ENCODE results near the gene PLD2.
"Not testable (repeated sequence)": the region's sequence is repeated elsewhere in the genome, so short reads cannot be mapped to it uniquely, and the experiment has no call there.

The PLD2 gene

DNA sequence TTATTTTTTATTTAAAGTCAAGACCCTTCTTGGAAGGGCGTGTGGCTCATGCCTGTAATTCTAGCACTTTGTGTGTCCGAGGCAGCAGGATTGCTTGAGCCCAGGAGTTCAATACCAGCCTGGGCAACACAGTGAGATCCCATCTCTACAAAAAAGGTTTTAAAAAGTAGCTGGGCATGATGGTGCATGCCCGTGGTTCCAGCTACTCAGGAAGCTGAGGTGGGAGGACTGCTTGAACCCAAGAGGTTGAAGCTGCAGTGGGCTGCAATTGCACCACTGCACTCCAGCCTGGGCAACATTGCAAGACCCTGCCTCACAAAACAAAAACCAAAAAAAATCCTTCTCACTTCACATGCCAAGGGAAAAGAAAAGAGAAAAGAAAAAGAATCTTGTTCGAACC lies 55.8 kb downstream of the PLD2 start:
- H3K27ac ChIP-seq (ENCODE audit: insufficient read depth, low read length, poor library complexity, severe bottlenecking), result no peak overlapping the region
- H3K36me3 ChIP-seq (ENCODE audit: control insufficient read depth, insufficient read depth, low read length), result peaks cover 8% of the 10 kb centered on the region
- H3K4me3 ChIP-seq (ENCODE audit: insufficient read depth, low read depth, low read length, poor library complexity, severe bottlenecking), result no peak overlapping the region
- no peaks in the 10 kb centered on the region for H3K9me3 ChIP-seq (ENCODE audit: control insufficient read depth, low read length)
- H3K4me1 ChIP-seq (ENCODE audit: control insufficient read depth, insufficient read depth, low read length, poor library complexity, severe bottlenecking), result no peaks in the 10 kb centered on the region
- H3K27me3 ChIP-seq (replicated peaks; ENCODE audit: control insufficient read depth, insufficient read depth, low read length, poor library complexity, severe bottlenecking), result no peaks in the 10 kb centered on the region
- DNase-seq, result no peak

DNA sequence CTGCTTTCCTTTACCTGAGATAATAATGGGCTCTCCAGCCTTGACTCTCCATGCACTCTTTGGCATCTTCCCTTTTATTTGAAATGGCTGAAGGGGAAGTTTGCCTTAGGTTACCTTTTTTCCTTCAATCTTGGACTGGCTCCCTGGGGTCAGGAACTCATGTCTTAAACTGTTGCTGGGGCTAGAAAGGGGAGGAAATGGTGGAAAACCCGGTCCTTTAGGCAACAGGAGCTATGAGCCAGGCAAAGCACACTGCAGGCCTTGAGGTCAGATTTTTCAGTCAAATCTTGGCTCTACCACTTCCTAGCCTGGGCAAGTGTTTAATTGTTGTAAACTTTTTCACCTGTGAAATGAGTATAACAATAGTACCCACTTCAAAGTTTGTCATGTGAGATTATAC lies 56.4 kb downstream of the PLD2 start:
- no peak overlapping the region for H3K27ac ChIP-seq (ENCODE audit: insufficient read depth, low read length, poor library complexity, severe bottlenecking)
- no peaks in the 10 kb centered on the region for H3K4me1 ChIP-seq (ENCODE audit: control insufficient read depth, insufficient read depth, low read length, poor library complexity, severe bottlenecking)
- H3K36me3 ChIP-seq (ENCODE audit: control insufficient read depth, insufficient read depth, low read length), result peaks cover 8% of the 10 kb centered on the region
- H3K27me3 ChIP-seq (replicated peaks; ENCODE audit: control insufficient read depth, insufficient read depth, low read length, poor library complexity, severe bottlenecking), result no peaks in the 10 kb centered on the region
- H3K4me3 ChIP-seq (ENCODE audit: insufficient read depth, low read depth, low read length, poor library complexity, severe bottlenecking), result no peak overlapping the region
- no peaks in the 10 kb centered on the region for H3K9me3 ChIP-seq (ENCODE audit: control insufficient read depth, low read length)
- no peak for DNase-seq

GRCh38 chr17:4867535-4867934 lies 60.6 kb downstream of the PLD2 start:
- not testable (repeated sequence) for DNase-seq; H3K4me3 ChIP-seq (ENCODE audit: insufficient read depth, low read depth, low read length, poor library complexity, severe bottlenecking); H3K36me3 ChIP-seq (ENCODE audit: control insufficient read depth, insufficient read depth, low read length); H3K27ac ChIP-seq (ENCODE audit: insufficient read depth, low read length, poor library complexity, severe bottlenecking); H3K9me3 ChIP-seq (ENCODE audit: control insufficient read depth, low read length); H3K4me1 ChIP-seq (ENCODE audit: control insufficient read depth, insufficient read depth, low read length, poor library complexity, severe bottlenecking); H3K27me3 ChIP-seq (replicated peaks; ENCODE audit: control insufficient read depth, insufficient read depth, low read length, poor library complexity, severe bottlenecking)

- H3K36me3 ChIP-seq (ENCODE audit: control insufficient read depth, insufficient read depth, low read length); H3K27ac ChIP-seq (ENCODE audit: insufficient read depth, low read length, poor library complexity, severe bottlenecking); H3K27me3 ChIP-seq (replicated peaks; ENCODE audit: control insufficient read depth, insufficient read depth, low read length, poor library complexity, severe bottlenecking); H3K9me3 ChIP-seq (ENCODE audit: control insufficient read depth, low read length); DNase-seq; H3K4me1 ChIP-seq (ENCODE audit: control insufficient read depth, insufficient read depth, low read length, poor library complexity, severe bottlenecking); H3K4me3 ChIP-seq (ENCODE audit: insufficient read depth, low read depth, low read length, poor library complexity, severe bottlenecking): not testable (repeated sequence)
Measured at GRCh38 chr17:4869058-4869998, 62.4 kb downstream of the PLD2 start.

- Histone ChIP-seq H3K4me3 (ENCODE audit: insufficient read depth, low read depth, low read length, poor library complexity, severe bottlenecking) (no peak overlapping the region), H3K27ac (ENCODE audit: insufficient read depth, low read length, poor library complexity, severe bottlenecking) (no peak overlapping the region), H3K4me1 (ENCODE audit: control insufficient read depth, insufficient read depth, low read length, poor library complexity, severe bottlenecking) (no peaks in the 10 kb centered on the region), H3K9me3 (ENCODE audit: control insufficient read depth, low read length) (no peaks in the 10 kb centered on the region), H3K36me3 (ENCODE audit: control insufficient read depth, insufficient read depth, low read length) (no peaks in the 10 kb centered on the region), H3K27me3 (replicated peaks; ENCODE audit: control insufficient read depth, insufficient read depth, low read length, poor library complexity, severe bottlenecking) (no peaks in the 10 kb centered on the region)
- no peak for DNase-seq
Measured at GRCh38 chr17:4870855-4871254, 63.9 kb downstream of the PLD2 start.

GRCh38 chr17:4872786-4873185 lies 65.8 kb downstream of the PLD2 start:
- H3K27ac ChIP-seq (ENCODE audit: insufficient read depth, low read length, poor library complexity, severe bottlenecking), result no peak overlapping the region
- H3K4me1 ChIP-seq (ENCODE audit: control insufficient read depth, insufficient read depth, low read length, poor library complexity, severe bottlenecking), result no peaks in the 10 kb centered on the region
- no peaks in the 10 kb centered on the region for H3K27me3 ChIP-seq (replicated peaks; ENCODE audit: control insufficient read depth, insufficient read depth, low read length, poor library complexity, severe bottlenecking)
- no peaks in the 10 kb centered on the region for H3K36me3 ChIP-seq (ENCODE audit: control insufficient read depth, insufficient read depth, low read length)
- no peak for DNase-seq
- no peak overlapping the region for H3K4me3 ChIP-seq (ENCODE audit: insufficient read depth, low read depth, low read length, poor library complexity, severe bottlenecking)
- no peaks in the 10 kb centered on the region for H3K9me3 ChIP-seq (ENCODE audit: control insufficient read depth, low read length)
